Activated naive CD8-positive, alpha-beta T cell treated with anti-CD3 and anti-CD28 coated beads, Interleukin-2, amount 50 U/mL, for 24 hours (primary cell): ENCODE data around the gene SLC39A5.
"Not testable (repeated sequence)": the region's sequence is repeated elsewhere in the genome, so short reads cannot be mapped to it uniquely, and the experiment has no call there.

ENCODE experiments used
- ATAC-seq: fragments of 150-1000 bp; cut with Tn5 transposase; one replicate; pipeline ENCODE4 v1.10.0; 2021
- DNase-seq: peaks from one replicate; pipeline ENCODE4 v3.0.0; 2021
- H3K27ac Mint-ChIP-seq: one replicate; pipeline ENCODE4 v1.8.0; 2021; ENCODE audit warnings: mild to moderate bottlenecking, mixed read lengths
- H3K27me3 Mint-ChIP-seq: one replicate; pipeline ENCODE4 v1.8.0; 2021; ENCODE audit warnings: mixed read lengths
- H3K36me3 Mint-ChIP-seq: one replicate; pipeline ENCODE4 v1.8.0; 2021; ENCODE audit warnings: low read depth, mixed read lengths
- H3K4me1 Mint-ChIP-seq: one replicate; pipeline ENCODE4 v1.8.0; 2021; ENCODE audit warnings: mixed read lengths
- H3K4me3 Mint-ChIP-seq: one replicate; pipeline ENCODE4 v1.8.0; 2021; ENCODE audit warnings: mild to moderate bottlenecking, moderate library complexity, mixed read lengths
- H3K9me3 Mint-ChIP-seq: one replicate; pipeline ENCODE4 v1.8.0; 2021; ENCODE audit warnings: mixed read lengths

Gene SLC39A5

DNA sequence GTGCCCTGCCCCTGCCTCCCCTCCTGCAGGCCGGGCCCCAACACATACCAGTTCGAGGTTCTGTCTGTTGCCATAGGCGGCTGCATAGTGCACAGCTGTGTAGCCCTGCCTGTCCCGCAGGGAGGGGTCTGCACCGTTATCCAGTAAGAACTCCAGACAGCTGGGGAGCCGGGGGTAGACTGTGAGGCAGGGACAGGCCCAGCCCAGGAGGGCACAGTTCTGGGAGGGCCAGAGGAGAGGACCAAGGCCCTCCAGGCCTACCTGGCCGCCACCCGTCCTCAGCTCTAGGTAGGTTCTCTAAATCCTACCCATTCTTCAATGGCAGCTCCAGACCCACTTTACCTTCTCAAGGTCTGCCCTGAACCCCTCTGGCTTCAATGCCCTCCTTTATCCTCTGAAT, 18.9 kb downstream of the SLC39A5 start:
- Mint-ChIP-seq H3K36me3 (peaks cover 40% of the 10 kb centered on the region), H3K27me3 (no peaks in the 10 kb centered on the region), H3K9me3 (no peaks in the 10 kb centered on the region), H3K27ac (no peak overlapping the region), H3K4me3 (no peak overlapping the region), H3K4me1 (no peaks in the 10 kb centered on the region)
- ATAC-seq (peak; percentile 40), DNase-seq (no peak)

DNA sequence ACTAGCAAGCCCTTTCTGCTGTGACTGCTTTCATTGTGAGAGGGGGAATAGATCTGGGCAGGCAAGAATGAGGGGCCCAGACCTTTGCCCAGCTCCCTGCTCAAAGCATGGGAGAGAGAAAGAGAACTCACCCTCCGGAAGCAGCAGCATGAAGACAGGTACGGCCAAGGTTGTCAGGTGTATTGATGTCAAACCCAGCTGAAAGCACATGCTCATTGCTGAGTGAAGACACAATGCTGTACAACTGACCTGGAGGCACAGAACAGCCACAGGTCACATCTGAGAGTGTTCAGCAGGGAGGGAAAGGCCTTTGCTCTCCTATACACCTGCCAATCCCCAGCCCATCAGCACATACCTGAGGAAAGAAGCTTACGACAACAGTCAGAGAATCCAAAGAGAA, 22.8 kb downstream of the SLC39A5 start:
- no peaks in the 10 kb centered on the region for H3K27me3 Mint-ChIP-seq
- no peaks in the 10 kb centered on the region for H3K9me3 Mint-ChIP-seq
- H3K27ac Mint-ChIP-seq = no peak overlapping the region
- H3K4me3 Mint-ChIP-seq = no peak overlapping the region
- DNase-seq = no peak
- peaks cover 14% of the 10 kb centered on the region for H3K4me1 Mint-ChIP-seq
- no peak for ATAC-seq
- peaks cover 37% of the 10 kb centered on the region for H3K36me3 Mint-ChIP-seq

DNA sequence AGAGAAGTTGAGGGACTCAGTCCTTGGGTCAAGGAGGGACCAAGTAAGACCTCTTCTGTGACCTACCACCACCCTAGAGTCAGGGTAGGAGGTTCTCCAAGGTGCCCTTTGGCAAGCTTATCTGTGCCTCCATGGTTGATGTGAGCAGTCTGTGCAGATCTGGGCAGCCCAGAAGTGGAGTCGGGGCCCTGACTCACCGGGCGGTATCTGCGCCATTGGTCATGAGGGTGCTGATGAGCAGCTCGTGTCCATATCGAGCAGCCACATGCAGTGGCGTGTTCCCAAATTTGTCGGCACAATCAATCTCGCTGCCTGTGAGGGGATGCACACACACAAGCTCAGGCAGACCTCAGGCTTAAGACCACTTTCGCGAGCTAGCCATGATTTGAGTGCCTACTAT, 23.2 kb downstream of the SLC39A5 start:
- Mint-ChIP-seq H3K4me3 (no peak overlapping the region), H3K9me3 (no peaks in the 10 kb centered on the region), H3K4me1 (peaks cover 14% of the 10 kb centered on the region), H3K27me3 (no peaks in the 10 kb centered on the region), H3K27ac (no peak overlapping the region), H3K36me3 (peaks cover 37% of the 10 kb centered on the region)
- DNase-seq = no peak
- ATAC-seq = no peak

DNA sequence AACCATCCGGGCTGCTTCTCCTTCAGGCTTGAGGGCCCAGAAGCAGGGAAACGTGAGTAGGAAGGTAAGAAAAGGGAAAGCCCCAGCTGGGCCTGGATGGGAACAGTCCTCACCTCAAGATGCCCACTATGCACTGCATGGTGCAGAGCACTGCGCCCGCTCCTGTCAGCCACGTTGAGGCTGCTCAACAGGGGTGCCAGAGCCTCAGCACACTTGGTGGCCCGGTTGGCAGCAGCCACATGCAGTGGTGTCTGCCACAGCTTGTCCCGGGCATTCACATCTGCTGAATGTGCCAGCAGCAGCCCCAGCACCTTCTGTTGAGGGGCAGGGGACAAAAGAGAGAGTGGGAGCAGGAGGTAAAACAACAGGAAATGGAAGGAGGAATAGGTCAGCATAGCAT, 25.8 kb downstream of the SLC39A5 start:
- DNase-seq (no peak), ATAC-seq (no peak)
- Mint-ChIP-seq H3K4me1 (peaks cover 21% of the 10 kb centered on the region), H3K4me3 (no peak overlapping the region), H3K27ac (no peak overlapping the region), H3K27me3 (no peaks in the 10 kb centered on the region), H3K36me3 (peaks cover 33% of the 10 kb centered on the region), H3K9me3 (no peaks in the 10 kb centered on the region)

DNA sequence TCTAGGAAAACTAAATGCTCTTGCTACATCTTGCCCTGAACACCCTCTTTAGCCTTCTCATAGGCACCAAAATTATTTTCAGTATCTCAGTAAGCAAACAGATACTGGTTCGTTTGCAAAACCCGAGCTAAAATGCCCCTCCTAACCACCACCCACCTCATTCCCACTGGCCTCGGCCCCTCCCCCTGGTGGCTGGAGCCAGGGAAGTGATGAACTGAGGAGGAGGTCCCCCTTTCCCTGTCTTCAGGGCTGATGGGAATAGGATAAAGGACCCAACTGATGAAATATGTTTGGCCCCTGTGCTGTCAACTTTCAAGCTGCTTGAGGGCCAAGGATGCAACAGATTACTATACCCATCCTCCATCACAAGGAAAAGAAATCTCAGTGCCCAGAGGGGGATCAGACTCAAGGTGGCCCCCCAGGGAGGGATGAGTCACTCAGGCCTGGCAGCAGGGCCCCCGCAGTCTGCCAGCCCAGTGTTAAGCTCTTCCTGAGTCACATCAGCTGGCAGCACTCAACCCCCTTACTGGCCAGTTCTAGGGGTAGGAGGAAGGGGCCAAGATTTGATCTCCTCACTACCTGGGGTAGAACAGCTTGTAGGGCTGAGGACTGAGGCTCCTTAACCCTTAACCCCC, 26.6 kb downstream of the SLC39A5 start:
- Mint-ChIP-seq H3K4me1 (peaks cover 21% of the 10 kb centered on the region), H3K27me3 (no peaks in the 10 kb centered on the region), H3K4me3 (peak overlapping the region; percentile 85), H3K36me3 (peaks cover 33% of the 10 kb centered on the region), H3K9me3 (no peaks in the 10 kb centered on the region), H3K27ac (peak overlapping the region; percentile 49)
- DNase-seq (no peak), ATAC-seq (no peak)

DNA sequence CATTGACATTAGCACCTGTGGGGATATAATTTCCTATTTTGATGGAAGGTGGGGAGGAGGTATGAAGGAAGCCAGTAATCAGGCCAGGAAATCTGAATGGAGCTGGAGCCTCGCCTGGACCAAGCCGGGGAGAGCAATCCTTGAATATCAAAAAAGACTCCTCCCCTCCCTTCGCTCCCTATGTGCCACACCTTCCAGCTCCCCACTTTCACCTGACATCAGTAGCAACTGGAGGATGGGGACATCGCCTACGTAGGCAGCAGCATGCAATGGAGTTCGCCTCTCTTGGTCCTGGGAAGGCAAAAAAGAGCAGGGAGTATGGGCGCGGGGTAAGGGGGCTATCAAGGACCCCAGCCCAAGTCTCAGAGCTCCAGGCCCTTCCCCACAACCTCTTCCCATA, 27.2 kb downstream of the SLC39A5 start:
- peak overlapping the region; percentile 49 for H3K27ac Mint-ChIP-seq
- peaks cover 21% of the 10 kb centered on the region for H3K4me1 Mint-ChIP-seq
- peaks cover 27% of the 10 kb centered on the region for H3K36me3 Mint-ChIP-seq

DNA sequence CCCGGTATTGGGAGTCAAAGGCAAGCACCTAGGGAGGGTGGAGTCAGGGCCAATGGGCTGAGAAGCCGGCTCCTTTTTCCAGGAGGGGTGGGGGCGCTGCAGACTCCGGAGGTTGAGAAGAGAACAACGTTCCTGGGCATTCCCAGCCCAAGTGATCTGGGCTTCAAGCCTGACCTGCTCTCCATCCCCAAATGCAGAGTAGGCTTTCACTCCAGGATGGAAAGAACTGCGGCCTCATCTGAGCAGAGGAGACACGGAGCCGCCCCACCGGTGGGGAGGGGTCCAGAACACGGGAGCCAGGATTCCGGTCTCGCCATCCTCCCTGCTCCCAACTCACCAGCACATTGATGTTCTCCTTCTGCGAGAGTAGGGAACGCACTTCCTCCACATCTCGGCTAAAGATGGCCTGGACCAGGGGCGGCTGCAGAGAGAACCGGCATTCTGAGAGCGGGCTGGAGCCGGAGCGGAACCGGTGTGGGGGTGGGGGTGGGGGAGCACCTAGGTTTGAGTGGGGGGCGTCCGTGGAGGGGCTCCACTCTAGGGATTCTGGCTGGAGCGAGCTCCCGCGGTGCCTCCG, 27.7 kb downstream of the SLC39A5 start:
- H3K9me3 Mint-ChIP-seq = no peaks in the 10 kb centered on the region
- DNase-seq (peak; percentile 14), ATAC-seq (no peak)
- peak overlapping the region; percentile 71 for H3K27ac Mint-ChIP-seq
- H3K4me3 Mint-ChIP-seq = peak overlapping the region; percentile 85
- H3K27me3 Mint-ChIP-seq = no peaks in the 10 kb centered on the region
- peaks cover 21% of the 10 kb centered on the region for H3K4me1 Mint-ChIP-seq
- peaks cover 25% of the 10 kb centered on the region for H3K36me3 Mint-ChIP-seq

More for the DNA sequence above, 27.2 kb downstream of the SLC39A5 start:
- Mint-ChIP-seq H3K27me3 (no peaks in the 10 kb centered on the region), H3K4me3 (peak overlapping the region; percentile 85), H3K9me3 (no peaks in the 10 kb centered on the region)
- DNase-seq (no peak), ATAC-seq (no peak)

DNA sequence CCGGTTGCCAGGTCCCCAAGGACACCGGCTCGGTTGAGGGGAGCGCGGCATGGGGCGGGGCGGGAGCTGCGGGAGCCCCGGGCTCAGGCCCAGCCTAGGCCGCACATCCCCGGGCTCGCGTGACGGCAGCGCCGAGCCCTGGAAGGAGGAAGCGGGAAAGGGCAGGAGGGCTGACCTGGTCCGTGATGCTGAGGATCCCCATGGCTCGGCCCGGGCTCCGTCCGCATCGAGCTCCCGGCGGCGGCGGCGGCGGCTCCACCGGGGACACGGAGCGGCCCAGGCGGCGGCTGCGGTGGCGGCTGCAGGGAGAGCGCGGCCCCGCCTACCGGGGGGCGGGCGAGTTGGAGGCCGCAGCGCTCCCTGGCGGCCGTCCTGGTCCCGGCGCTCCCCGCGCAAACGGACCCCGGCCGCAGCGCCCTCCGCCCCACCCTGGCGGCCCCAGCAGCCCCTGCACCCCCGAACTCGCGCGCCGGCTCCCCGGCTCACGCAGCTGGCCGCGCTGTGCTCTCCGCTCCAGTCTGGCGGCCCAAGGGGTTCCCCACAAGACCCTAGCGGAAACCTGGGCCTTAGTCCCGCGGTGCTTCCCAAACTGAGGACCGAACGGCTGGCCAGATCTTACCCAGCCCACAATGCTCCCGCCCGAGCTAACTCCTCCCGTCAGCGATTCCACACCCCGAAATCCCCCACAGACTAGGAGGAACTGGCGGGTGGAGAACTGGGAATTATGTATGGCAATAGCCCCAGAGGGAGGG, 28.4 kb downstream of the SLC39A5 start, which contains the start of gene ANKRD52:
ANKRD52 (minus strand) TSS at position 317 of the 752 bp plus-strand sequence; CDS start at position 202, 115 bp downstream.
- Mint-ChIP-seq H3K27me3 (no peaks in the 10 kb centered on the region), H3K4me1 (peaks cover 21% of the 10 kb centered on the region), H3K36me3 (peaks cover 22% of the 10 kb centered on the region), H3K9me3 (no peaks in the 10 kb centered on the region), H3K4me3 (peak within 1 kb of the TSS; percentile 88), H3K27ac (peak within 1 kb of the TSS; percentile 83)
- ATAC-seq = peak; percentile 93
- DNase-seq = peak; percentile 85

DNA sequence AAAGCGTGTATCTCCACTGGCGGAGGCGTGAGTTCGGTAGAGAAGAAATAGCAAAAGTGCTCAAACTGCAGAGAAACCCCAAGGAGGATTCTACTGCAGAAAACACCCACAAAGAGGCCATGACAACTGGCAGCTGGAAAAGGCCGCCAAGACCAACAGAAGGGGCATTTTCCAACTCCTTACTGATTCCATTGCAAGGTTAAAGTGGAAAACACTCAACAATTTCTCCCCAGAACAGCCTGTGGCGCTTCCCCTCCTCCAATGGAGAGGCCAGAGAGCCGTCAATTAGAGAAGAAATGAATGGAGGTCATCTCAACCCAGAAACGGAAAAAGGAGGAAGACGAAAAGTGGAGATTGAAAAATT, 29.0 kb downstream of the SLC39A5 start:
- Mint-ChIP-seq H3K9me3 (no peaks in the 10 kb centered on the region), H3K27ac (peak overlapping the region; percentile 83), H3K4me1 (peaks cover 21% of the 10 kb centered on the region), H3K36me3 (peaks cover 16% of the 10 kb centered on the region), H3K4me3 (peak overlapping the region; percentile 88), H3K27me3 (no peaks in the 10 kb centered on the region)
- ATAC-seq = no peak
- no peak for DNase-seq

DNA sequence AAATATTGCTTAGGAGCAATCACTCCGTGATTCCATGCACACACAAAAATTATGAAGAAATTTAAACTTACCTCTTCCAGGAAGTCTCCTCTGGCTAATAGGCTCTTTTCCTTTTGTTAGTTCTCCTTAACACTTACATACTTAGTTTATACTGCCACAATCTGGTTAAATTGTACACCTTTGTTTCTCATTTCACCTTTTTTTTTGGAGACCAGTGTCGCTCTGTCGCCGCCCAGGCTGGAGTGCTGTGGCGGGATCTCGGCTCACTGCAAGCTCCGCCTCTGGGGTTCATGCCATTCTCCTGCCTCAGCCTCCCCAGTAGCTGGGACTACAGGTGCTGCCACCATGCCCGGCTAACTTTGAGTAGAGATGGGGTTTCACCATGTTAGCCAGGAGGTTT, 30.5 kb downstream of the SLC39A5 start:
- peaks cover 7% of the 10 kb centered on the region for H3K36me3 Mint-ChIP-seq
- DNase-seq = no peak
- peaks cover 21% of the 10 kb centered on the region for H3K4me1 Mint-ChIP-seq
- no peak for ATAC-seq
- no peak overlapping the region for H3K27ac Mint-ChIP-seq
- peak overlapping the region; percentile 11 for H3K4me3 Mint-ChIP-seq
- no peaks in the 10 kb centered on the region for H3K9me3 Mint-ChIP-seq
- H3K27me3 Mint-ChIP-seq = no peaks in the 10 kb centered on the region

DNA sequence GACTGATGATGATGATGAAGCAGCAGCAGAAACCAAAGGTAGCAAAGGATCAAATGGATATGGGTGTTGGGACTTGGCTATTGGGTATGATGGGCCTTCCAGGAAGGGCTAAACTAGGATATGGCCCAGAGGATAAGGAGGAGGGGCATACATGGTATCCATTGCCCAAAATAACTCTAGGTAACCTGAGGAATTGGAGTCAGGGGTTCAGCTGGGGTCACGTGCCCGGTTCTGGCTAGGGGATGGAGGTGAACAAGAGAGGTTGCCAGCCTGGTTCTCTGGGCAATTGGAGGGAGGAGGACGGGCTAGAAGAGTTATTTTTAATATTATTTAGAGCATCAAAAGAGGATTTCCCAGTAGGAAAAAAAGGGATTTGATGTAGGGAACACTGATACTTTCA, 31.1 kb downstream of the SLC39A5 start:
- no peaks in the 10 kb centered on the region for H3K27me3 Mint-ChIP-seq
- peaks cover 24% of the 10 kb centered on the region for H3K4me1 Mint-ChIP-seq
- ATAC-seq (no peak), DNase-seq (no peak)
- H3K4me3 Mint-ChIP-seq = peak overlapping the region; percentile 4
- no peak overlapping the region for H3K27ac Mint-ChIP-seq
- H3K36me3 Mint-ChIP-seq = peaks cover 7% of the 10 kb centered on the region
- no peaks in the 10 kb centered on the region for H3K9me3 Mint-ChIP-seq

DNA sequence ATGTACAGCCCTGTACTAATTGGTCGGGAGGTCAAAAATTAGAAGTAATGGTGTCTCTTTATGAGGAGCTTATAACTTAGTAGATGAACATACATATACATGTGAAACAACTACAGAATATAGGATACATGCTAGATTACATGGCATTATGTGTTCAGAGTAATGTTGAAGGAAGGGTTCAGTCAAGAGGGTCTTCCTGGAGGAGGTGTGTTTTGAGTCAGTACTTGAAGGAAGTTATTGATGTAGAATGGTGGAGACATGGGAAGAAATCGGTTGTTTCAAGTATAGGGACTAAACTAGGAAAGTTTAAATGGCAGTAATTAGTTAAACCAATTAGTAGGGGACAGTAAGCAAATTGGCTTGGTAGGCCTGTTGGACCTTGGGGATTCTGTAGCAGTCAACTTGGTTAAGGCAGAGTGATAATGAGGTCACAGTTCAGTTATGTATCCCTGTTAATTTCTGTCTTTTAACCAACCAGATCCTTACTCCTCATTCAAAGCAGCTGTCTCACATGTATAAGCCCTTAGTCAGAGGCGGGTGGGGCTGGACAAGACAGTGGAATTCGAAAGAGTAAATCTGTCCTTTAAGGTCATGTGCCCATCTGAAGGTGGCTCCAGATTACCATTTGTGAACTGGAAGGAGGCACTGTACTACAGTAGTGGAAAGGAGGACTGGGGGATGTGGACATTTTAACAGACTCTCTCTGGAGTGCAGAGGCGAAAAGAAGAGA, 31.8 kb downstream of the SLC39A5 start:
- H3K9me3 Mint-ChIP-seq = no peaks in the 10 kb centered on the region
- no peak for DNase-seq

DNA sequence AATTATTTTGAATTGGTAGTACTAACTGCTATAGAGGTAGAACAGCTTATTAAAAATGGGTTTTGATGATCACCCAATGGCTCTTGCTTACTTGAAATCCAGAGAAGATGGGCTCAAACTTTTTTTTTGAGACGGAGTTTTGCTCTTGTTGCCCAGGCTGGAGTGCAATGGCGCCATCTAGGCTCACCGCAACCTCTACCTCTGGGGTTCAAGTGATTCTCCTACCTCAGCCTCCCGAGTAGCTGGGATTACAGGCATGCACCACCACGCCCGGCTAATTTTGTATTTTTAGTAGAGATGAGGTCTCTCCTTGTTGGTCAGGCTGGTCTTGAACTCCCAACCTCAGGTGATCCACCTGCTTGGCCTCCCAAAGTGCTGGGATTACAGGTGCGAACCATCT, 33.1 kb downstream of the SLC39A5 start:
- H3K4me3 Mint-ChIP-seq, DNase-seq, H3K27me3 Mint-ChIP-seq, H3K9me3 Mint-ChIP-seq, H3K27ac Mint-ChIP-seq, ATAC-seq, H3K36me3 Mint-ChIP-seq: not testable (repeated sequence)
- peaks cover 26% of the 10 kb centered on the region for H3K4me1 Mint-ChIP-seq

More for the DNA sequence above, 31.8 kb downstream of the SLC39A5 start:
- H3K36me3 Mint-ChIP-seq = peaks cover 3% of the 10 kb centered on the region
- H3K4me3 Mint-ChIP-seq = no peak overlapping the region
- ATAC-seq = no peak
- H3K4me1 Mint-ChIP-seq = peaks cover 22% of the 10 kb centered on the region
- H3K27ac Mint-ChIP-seq = no peak overlapping the region
- H3K27me3 Mint-ChIP-seq = no peaks in the 10 kb centered on the region

DNA sequence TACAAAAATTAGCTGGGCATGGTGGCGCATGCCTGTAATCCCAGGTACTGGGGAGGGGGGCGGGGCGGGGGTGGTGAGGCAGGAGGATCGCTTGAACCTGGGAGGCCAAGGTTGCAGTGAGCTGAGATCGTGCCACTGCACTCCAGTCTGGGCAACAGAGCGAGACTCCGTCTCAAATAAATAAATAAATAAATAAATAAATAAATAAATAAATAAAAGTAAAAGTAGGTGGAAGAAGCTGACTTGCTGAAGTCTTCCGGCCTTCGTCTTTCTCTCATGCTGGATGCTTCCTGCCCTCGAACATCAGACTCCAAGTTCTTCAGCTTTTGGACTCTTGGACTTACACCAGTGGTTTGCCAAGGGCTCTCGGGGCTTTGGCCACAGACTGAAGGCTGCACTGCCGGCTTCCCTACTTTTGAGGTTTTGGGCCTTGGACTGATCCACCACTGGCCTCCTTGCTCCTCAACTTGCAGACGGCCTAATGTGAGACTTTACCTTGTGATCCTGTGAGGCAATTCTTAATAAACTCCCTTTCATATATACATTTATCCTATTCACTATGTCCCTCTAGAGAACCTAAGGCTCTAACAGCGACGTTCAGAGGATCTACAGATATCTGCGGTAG, 36.3 kb downstream of the SLC39A5 start:
- not testable (repeated sequence) for H3K36me3 Mint-ChIP-seq, H3K27me3 Mint-ChIP-seq, ATAC-seq, DNase-seq, H3K9me3 Mint-ChIP-seq
- peak overlapping the region; percentile 88 for H3K27ac Mint-ChIP-seq
- peak overlapping the region; percentile 91 for H3K4me3 Mint-ChIP-seq
- peaks cover 21% of the 10 kb centered on the region for H3K4me1 Mint-ChIP-seq
